GM06990 (cell line): ENCODE results near the gene SLC35F3.

Experiments
- DNase-seq: peaks from one replicate; pipeline ENCODE4 v3.0.0-alpha.2; 2011; ENCODE audit not compliant: insufficient read length; ENCODE audit errors: extremely low read depth
- H3K27me3 ChIP-seq: replicated peaks from 2 replicates; pipeline ENCODE4 v1.6.0; 2011; ENCODE audit warnings: low read length; ENCODE audit not compliant: control insufficient read depth, insufficient read depth
- H3K36me3 ChIP-seq: 2 replicates; pipeline ENCODE4 v1.5.1; 2011; ENCODE audit warnings: low read length; ENCODE audit not compliant: control insufficient read depth, insufficient read depth
- H3K4me3 ChIP-seq: replicated peaks from 2 replicates; pipeline ENCODE4 v1.5.1; 2011; ENCODE audit warnings: low read depth, mild to moderate bottlenecking, control low read depth, low read length
- CTCF ChIP-seq: IDR thresholded peaks from 2 replicates; pipeline ENCODE4 v1.5.1; 2011; ENCODE audit warnings: low read length, control low read depth, mild to moderate bottlenecking, inconsistent platforms; ENCODE audit not compliant: insufficient read depth, poor library complexity, severe bottlenecking

The SLC35F3 gene

GRCh38 chr1:234256359-234256758, 351.9 kb downstream of the SLC35F3 start:
- H3K27me3 ChIP-seq: no peaks in the 10 kb centered on the region
- DNase-seq: no peak
- no peak overlapping the region for H3K4me3 ChIP-seq
- no peak for TF ChIP-seq CTCF
- H3K36me3 ChIP-seq: no peaks in the 10 kb centered on the region

DNA sequence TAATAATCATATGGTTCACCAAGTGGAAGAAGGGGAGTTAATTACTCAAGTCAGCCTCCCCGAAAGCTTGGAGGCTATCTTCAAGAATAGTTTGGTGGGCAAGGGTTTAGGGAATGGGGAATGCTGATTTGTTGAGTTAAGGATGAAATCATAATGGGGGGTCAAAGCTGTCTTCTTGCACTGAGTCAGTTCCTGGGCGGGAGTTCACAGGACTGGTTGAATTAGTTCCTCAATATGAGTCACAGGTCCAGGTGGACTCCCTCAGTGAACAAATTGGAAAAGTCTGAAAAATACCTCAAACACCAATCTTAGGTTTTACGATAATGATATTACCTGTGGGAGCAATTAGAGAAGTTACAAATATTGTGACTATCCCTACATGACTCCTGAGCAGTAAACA, 353.6 kb downstream of the SLC35F3 start:
- no peak for TF ChIP-seq CTCF
- DNase-seq: no peak
- Histone ChIP-seq H3K36me3 (no peaks in the 10 kb centered on the region), H3K27me3 (no peaks in the 10 kb centered on the region), H3K4me3 (no peak overlapping the region)

- DNase-seq: no peak
- no peak for TF ChIP-seq CTCF
- H3K36me3 ChIP-seq: no peaks in the 10 kb centered on the region
- H3K4me3 ChIP-seq: no peak overlapping the region
- H3K27me3 ChIP-seq: no peaks in the 10 kb centered on the region
These were observed 356.1 kb downstream of the SLC35F3 start for GRCh38 chr1:234260578-234260977.

GRCh38 chr1:234261545-234261944, 357.1 kb downstream of the SLC35F3 start:
- TF ChIP-seq CTCF: no peak
- no peak overlapping the region for H3K4me3 ChIP-seq
- no peaks in the 10 kb centered on the region for H3K27me3 ChIP-seq
- H3K36me3 ChIP-seq: no peaks in the 10 kb centered on the region
- DNase-seq: no peak

- Histone ChIP-seq H3K36me3 (no peaks in the 10 kb centered on the region), H3K4me3 (no peak overlapping the region), H3K27me3 (no peaks in the 10 kb centered on the region)
- TF ChIP-seq CTCF: no peak
- DNase-seq: no peak
These were observed 357.7 kb downstream of the SLC35F3 start for GRCh38 chr1:234262007-234262753.

GRCh38 chr1:234262754-234263105, 358.3 kb downstream of the SLC35F3 start:
- Histone ChIP-seq H3K36me3 (no peaks in the 10 kb centered on the region), H3K27me3 (no peaks in the 10 kb centered on the region), H3K4me3 (no peak overlapping the region)
- no peak for TF ChIP-seq CTCF
- no peak for DNase-seq
